ENCODE results near the gene USP35. TPM values are rescaled to one million over a fixed set of nuclear protein-coding genes. Genes with fewer than 3 reads are reported as not detected.

The USP35 gene, protein sequence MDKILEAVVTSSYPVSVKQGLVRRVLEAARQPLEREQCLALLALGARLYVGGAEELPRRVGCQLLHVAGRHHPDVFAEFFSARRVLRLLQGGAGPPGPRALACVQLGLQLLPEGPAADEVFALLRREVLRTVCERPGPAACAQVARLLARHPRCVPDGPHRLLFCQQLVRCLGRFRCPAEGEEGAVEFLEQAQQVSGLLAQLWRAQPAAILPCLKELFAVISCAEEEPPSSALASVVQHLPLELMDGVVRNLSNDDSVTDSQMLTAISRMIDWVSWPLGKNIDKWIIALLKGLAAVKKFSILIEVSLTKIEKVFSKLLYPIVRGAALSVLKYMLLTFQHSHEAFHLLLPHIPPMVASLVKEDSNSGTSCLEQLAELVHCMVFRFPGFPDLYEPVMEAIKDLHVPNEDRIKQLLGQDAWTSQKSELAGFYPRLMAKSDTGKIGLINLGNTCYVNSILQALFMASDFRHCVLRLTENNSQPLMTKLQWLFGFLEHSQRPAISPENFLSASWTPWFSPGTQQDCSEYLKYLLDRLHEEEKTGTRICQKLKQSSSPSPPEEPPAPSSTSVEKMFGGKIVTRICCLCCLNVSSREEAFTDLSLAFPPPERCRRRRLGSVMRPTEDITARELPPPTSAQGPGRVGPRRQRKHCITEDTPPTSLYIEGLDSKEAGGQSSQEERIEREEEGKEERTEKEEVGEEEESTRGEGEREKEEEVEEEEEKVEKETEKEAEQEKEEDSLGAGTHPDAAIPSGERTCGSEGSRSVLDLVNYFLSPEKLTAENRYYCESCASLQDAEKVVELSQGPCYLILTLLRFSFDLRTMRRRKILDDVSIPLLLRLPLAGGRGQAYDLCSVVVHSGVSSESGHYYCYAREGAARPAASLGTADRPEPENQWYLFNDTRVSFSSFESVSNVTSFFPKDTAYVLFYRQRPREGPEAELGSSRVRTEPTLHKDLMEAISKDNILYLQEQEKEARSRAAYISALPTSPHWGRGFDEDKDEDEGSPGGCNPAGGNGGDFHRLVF
- 1 to 10 TPM; 9.6 to 10.0 TPM for total RNA-seq

GRCh38 chr11:78188286-78189173 is at the start of gene USP35, which contains the start of gene KCTD21:
Gene USP35 (plus strand): TSS chr11:78188919. CDS start chr11:78196246, 7,327 bp downstream.
Gene KCTD21 (minus strand): TSS chr11:78188626. CDS start chr11:78174554, 14,072 bp downstream.
- H3K9me3 Mint-ChIP-seq, result no peaks in the 10 kb centered on the region
- H3K4me3 Mint-ChIP-seq, result peak within 1 kb of the TSS; percentile 96
- H3K36me3 Mint-ChIP-seq (ENCODE audit: low read depth), result peaks cover 23% of the 10 kb centered on the region
- peak; percentile 90 for ATAC-seq (replicated peaks)
- peaks cover 42% of the 10 kb centered on the region for H3K4me1 Mint-ChIP-seq
- no peaks in the 10 kb centered on the region for H3K27me3 Mint-ChIP-seq
- H3K27ac Mint-ChIP-seq, result peak within 1 kb of the TSS; percentile 99

- Mint-ChIP-seq H3K9me3 (no peaks in the 10 kb centered on the region), H3K4me3 (peak within 1 kb of the TSS; percentile 91), H3K36me3 (ENCODE audit: low read depth) (peaks cover 68% of the 10 kb centered on the region), H3K27me3 (no peaks in the 10 kb centered on the region), H3K4me1 (peaks cover 21% of the 10 kb centered on the region), H3K27ac (peak within 1 kb of the TSS; percentile 89)
- ATAC-seq (replicated peaks), result peak; percentile 92
These were observed 49.0 kb upstream of the USP35 start, which contains the start of gene ALG8 for GRCh38 chr11:78139422-78140391. Gene ALG8 (minus strand): TSS chr11:78139626. CDS start chr11:78139588, 38 bp downstream.

DNA sequence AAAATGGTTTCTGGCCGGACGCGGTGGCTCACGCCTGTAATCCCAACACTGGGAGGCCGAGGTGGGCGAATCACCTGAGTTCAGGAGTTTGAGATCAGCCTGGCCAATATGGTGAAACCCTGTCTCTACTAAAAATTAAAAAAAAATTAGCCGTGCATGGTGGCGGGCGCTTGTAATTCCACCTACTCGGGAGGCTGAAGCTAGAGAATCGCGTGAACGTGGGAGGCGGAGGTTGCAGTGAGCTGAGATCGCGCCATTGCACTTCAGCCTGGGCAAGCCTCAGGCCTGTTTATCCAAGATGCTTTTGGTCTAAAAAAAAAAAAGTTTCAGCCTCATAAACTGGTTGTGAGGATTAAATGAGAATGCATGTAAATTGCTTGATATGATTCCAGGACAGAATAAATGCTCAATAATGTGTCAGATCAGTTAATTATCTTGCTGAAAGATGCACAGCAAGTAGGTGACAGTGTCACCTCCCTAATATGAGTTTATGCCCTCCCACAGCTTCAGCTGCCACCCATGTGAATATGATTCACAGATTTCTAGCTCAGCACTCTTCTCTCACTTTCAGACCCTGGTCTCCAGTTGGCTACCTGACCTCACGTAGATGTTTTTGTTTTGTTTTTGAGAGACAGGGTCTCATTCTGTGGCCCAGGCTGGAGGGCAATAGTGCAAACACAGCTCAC is 48.2 kb upstream of the USP35 start:
- H3K27ac Mint-ChIP-seq, result peak overlapping the region; percentile 71
- ATAC-seq (replicated peaks), result peak; percentile 61
- H3K36me3 Mint-ChIP-seq (ENCODE audit: low read depth), result peaks cover 59% of the 10 kb centered on the region
- peak overlapping the region; percentile 91 for H3K4me3 Mint-ChIP-seq
- no peaks in the 10 kb centered on the region for H3K27me3 Mint-ChIP-seq
- H3K4me1 Mint-ChIP-seq, result peaks cover 21% of the 10 kb centered on the region
- no peaks in the 10 kb centered on the region for H3K9me3 Mint-ChIP-seq

DNA sequence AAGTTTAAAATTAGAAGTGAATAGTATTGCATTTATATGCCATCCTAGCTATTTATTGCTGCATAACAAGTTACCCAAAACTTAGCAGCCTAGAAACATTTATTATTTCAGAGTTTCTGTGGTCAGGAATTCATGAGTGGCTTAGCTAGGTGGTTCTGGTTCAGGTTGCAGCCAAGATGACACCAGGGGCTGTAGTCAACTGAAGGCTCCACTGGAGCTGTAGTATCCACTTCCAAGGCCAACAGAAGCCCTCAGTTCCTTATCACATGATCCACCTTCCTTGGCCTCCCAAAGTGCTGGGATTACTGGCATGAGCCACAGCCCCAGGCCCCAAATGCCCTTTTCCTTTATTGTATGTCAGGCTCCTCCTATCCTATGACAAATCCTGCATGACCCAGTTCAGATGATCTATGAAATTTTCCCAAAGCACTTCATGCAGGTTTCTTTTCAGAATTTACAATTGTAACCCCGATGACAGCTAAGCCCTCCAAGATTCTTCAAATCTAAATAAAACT is 43.2 kb upstream of the USP35 start:
- ATAC-seq (replicated peaks), result no peak
- no peaks in the 10 kb centered on the region for H3K27me3 Mint-ChIP-seq
- peaks cover 3% of the 10 kb centered on the region for H3K4me1 Mint-ChIP-seq
- no peak overlapping the region for H3K27ac Mint-ChIP-seq
- H3K4me3 Mint-ChIP-seq, result no peak overlapping the region
- H3K36me3 Mint-ChIP-seq (ENCODE audit: low read depth), result peaks cover 23% of the 10 kb centered on the region
- H3K9me3 Mint-ChIP-seq, result no peaks in the 10 kb centered on the region

- Mint-ChIP-seq H3K27ac (no peak overlapping the region), H3K9me3 (no peaks in the 10 kb centered on the region), H3K36me3 (ENCODE audit: low read depth) (peaks cover 6% of the 10 kb centered on the region), H3K27me3 (no peaks in the 10 kb centered on the region), H3K4me3 (no peak overlapping the region), H3K4me1 (no peaks in the 10 kb centered on the region)
- no peak for ATAC-seq (replicated peaks)
These were observed 40.9 kb upstream of the USP35 start for GRCh38 chr11:78147807-78148206.

DNA sequence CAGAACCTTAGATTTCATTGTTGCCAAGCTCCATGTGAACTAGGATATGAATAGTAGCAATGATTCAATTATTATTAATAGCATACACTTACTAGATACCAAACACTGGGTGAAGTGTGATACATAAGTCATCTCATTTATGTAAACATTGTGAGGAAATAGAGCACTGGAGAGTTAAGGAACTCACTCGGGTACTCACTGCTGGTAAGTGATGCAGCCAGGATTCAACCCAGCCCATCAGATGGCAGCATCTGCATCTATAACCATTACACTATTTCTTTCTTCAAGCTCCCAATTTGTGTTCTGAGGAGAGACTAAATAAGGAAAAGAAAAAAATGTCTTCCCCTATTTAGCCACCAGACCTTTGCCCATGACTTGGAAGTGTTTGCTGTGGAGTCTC is 39.1 kb upstream of the USP35 start:
- ATAC-seq (replicated peaks), result no peak

DNA sequence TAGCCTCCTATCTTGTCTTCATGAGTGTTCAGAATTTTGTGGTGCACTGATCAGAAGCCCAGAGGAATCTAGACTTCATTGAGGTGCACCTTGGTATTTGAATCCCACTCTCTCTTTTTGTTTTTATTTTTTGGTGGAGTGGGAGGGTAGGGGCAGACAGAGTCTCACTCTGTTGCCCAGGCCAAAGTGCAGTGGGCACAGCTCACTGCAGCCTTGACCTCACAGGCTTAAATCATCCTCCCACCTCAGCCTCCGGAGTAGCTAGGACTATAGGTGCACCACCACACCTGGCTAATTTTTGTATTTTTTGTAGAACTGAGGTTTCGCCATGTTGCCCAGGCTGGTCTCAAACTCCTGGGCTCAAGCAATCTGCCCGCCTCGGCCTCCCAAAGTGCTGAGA is 38.4 kb upstream of the USP35 start:
- no peaks in the 10 kb centered on the region for H3K4me1 Mint-ChIP-seq
- H3K27me3 Mint-ChIP-seq, result no peaks in the 10 kb centered on the region
- no peak for ATAC-seq (replicated peaks)
- no peak overlapping the region for H3K4me3 Mint-ChIP-seq
- no peaks in the 10 kb centered on the region for H3K36me3 Mint-ChIP-seq (ENCODE audit: low read depth)
- no peaks in the 10 kb centered on the region for H3K9me3 Mint-ChIP-seq
- peak overlapping the region; percentile 55 for H3K27ac Mint-ChIP-seq

More for the DNA sequence above, 39.1 kb upstream of the USP35 start:
- H3K4me3 Mint-ChIP-seq, result no peak overlapping the region
- no peaks in the 10 kb centered on the region for H3K27me3 Mint-ChIP-seq
- H3K9me3 Mint-ChIP-seq, result no peaks in the 10 kb centered on the region
- no peak overlapping the region for H3K27ac Mint-ChIP-seq
- H3K4me1 Mint-ChIP-seq, result no peaks in the 10 kb centered on the region
- no peaks in the 10 kb centered on the region for H3K36me3 Mint-ChIP-seq (ENCODE audit: low read depth)

- Mint-ChIP-seq H3K27ac (peak overlapping the region; percentile 55), H3K27me3 (no peaks in the 10 kb centered on the region), H3K4me1 (no peaks in the 10 kb centered on the region), H3K36me3 (ENCODE audit: low read depth) (no peaks in the 10 kb centered on the region), H3K9me3 (no peaks in the 10 kb centered on the region), H3K4me3 (no peak overlapping the region)
- ATAC-seq (replicated peaks), result no peak
These were observed 38.0 kb upstream of the USP35 start for GRCh38 chr11:78150754-78151153.

DNA sequence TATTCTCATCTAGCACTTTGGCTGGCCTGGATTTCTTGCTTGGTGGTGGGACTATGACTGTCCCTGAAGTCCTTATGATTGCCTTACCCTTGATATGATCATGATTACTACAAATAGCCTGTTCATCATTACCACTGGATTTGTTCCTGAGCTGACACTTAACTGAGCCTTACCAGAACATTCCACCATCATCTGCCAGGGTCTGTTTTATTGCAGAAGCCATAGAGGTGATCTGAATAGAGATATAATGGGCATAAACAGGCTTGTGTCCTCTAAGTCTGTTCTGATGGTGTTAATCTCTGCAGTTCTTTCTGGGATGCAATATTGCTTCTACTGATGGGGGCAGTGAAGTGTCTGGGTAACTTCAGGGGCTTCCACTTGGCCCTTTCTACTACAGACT is 36.9 kb upstream of the USP35 start:
- no peaks in the 10 kb centered on the region for H3K9me3 Mint-ChIP-seq
- no peaks in the 10 kb centered on the region for H3K36me3 Mint-ChIP-seq (ENCODE audit: low read depth)
- ATAC-seq (replicated peaks), result no peak
- H3K27ac Mint-ChIP-seq, result no peak overlapping the region
- no peaks in the 10 kb centered on the region for H3K4me1 Mint-ChIP-seq
- no peaks in the 10 kb centered on the region for H3K27me3 Mint-ChIP-seq
- no peak overlapping the region for H3K4me3 Mint-ChIP-seq

DNA sequence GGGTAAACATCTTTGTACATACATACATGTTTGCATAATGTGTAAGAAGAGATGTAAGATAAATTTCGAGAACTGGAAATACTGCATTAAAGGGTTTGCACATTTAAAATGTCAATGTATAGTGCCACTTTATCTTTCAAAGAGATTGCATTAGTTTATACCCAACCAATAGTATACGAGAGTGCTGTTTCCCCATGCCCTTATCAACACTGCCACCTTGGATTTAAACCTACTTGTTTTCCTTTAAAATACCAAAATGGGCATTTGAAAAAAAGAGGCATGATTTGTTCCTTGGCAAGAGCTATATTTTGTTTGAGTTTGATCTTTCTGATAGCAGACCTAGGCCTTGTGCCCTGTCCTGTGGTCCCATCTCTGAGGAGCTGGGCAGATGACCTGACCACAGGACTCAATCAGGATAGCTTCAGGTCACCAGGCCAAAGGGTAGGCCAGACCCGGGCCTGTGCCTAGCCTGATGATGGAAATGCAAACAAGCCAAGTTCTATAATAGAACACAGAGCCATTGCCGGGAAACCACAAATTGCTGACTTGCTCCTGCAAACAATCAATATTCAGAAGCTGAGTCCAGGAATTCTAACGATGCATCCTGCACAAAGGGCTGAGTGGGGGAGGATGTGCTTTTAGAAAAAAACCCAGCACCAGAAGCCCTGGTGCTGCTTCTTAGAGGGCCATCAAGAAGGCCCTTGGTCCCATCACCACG is 32.4 kb upstream of the USP35 start:
- Mint-ChIP-seq H3K27ac (no peak overlapping the region), H3K9me3 (no peaks in the 10 kb centered on the region), H3K4me1 (no peaks in the 10 kb centered on the region), H3K36me3 (ENCODE audit: low read depth) (no peaks in the 10 kb centered on the region), H3K4me3 (no peak overlapping the region), H3K27me3 (no peaks in the 10 kb centered on the region)
- ATAC-seq (replicated peaks), result no peak

- no peak for ATAC-seq (replicated peaks)
- Mint-ChIP-seq H3K9me3 (no peaks in the 10 kb centered on the region), H3K4me1 (no peaks in the 10 kb centered on the region), H3K36me3 (ENCODE audit: low read depth) (no peaks in the 10 kb centered on the region), H3K27ac (peak overlapping the region; percentile 25), H3K27me3 (no peaks in the 10 kb centered on the region), H3K4me3 (no peak overlapping the region)
These were observed 29.6 kb upstream of the USP35 start for GRCh38 chr11:78158987-78159652.
